Hepatocyte (in vitro differentiated cells): ENCODE measurements around the gene RBM5. TPM values are rescaled to one million over a fixed set of nuclear protein-coding genes. Genes with fewer than 3 reads are reported as not detected.

Experiments
- DNase-seq: peaks from one replicate; pipeline ENCODE4 v3.0.0-alpha.2; 2016; ENCODE audit warnings: low spot score
- H2AFZ ChIP-seq: fragments of 200-600 bp; sonication (generic); 2 replicates; pipeline ENCODE4 v1.6.0; 2016; ENCODE audit warnings: antibody characterized with exemption, mild to moderate bottlenecking
- H3K27ac ChIP-seq: fragments of 200-600 bp; sonication (generic); 2 replicates; pipeline ENCODE4 v1.5.1; 2016; ENCODE audit warnings: mild to moderate bottlenecking
- H3K27me3 ChIP-seq: fragments of 200-600 bp; sonication (generic); 2 replicates; pipeline ENCODE4 v1.6.1; 2016
- H3K36me3 ChIP-seq: fragments of 200-600 bp; sonication (generic); replicated peaks from 2 replicates; pipeline ENCODE4 v1.5.1; 2016; ENCODE audit warnings: low read depth; ENCODE audit not compliant: insufficient read depth
- H3K4me1 ChIP-seq: fragments of 200-600 bp; sonication (generic); 2 replicates; pipeline ENCODE4 v1.5.1; 2016; ENCODE audit warnings: mild to moderate bottlenecking, moderate library complexity; ENCODE audit not compliant: insufficient read depth
- H3K4me2 ChIP-seq: fragments of 200-600 bp; sonication (generic); 2 replicates; pipeline ENCODE4 v1.6.0; 2016
- H3K4me3 ChIP-seq: fragments of 200-600 bp; sonication (generic); 2 replicates; pipeline ENCODE4 v1.5.1; 2016; ENCODE audit warnings: mild to moderate bottlenecking
- H3K79me2 ChIP-seq: fragments of 200-600 bp; sonication (generic); 2 replicates; pipeline ENCODE4 v1.6.0; 2017; ENCODE audit warnings: mild to moderate bottlenecking
- H3K9me2 ChIP-seq: fragments of 200-600 bp; sonication (generic); replicated peaks from 2 replicates; pipeline ENCODE4 v1.6.0; 2017; ENCODE audit warnings: mild to moderate bottlenecking; ENCODE audit not compliant: insufficient read depth
- H3K9me3 ChIP-seq: fragments of 200-600 bp; sonication (generic); 2 replicates; pipeline ENCODE4 v1.5.1; 2016; ENCODE audit warnings: low read depth, mild to moderate bottlenecking
- H4K20me1 ChIP-seq: fragments of 200-600 bp; sonication (generic); 2 replicates; pipeline ENCODE4 v1.6.0; 2016; ENCODE audit warnings: mild to moderate bottlenecking; ENCODE audit not compliant: insufficient read depth, poor library complexity, severe bottlenecking
- EZH2 ChIP-seq: fragments of 200-600 bp; sonication (generic); IDR thresholded peaks from 2 replicates; pipeline ENCODE4 v1.6.1; 2016; ENCODE audit warnings: antibody characterized with exemption, mild to moderate bottlenecking, borderline replicate concordance
- EZH2phosphoT487 ChIP-seq: fragments of 200-600 bp; sonication (generic); IDR thresholded peaks from one replicate; pipeline ENCODE4 v1.6.1; 2018; ENCODE audit warnings: antibody characterized with exemption, mild to moderate bottlenecking, low read depth, moderate library complexity; ENCODE audit not compliant: unreplicated experiment, severe bottlenecking
- WGBS: methylation state at CpG from one replicate; pipeline ENCODE4 v1.1.6; 2016; ENCODE audit warnings: low lambda C conversion rate; ENCODE audit errors: missing lambda C conversion rate; 5-methylcytosine and 5-hydroxymethylcytosine counted together
- polyA plus RNA-seq: library from polyadenylated mRNA; unstranded; fragments of >200 nt; fragmentation: Nextera tagmentation; extraction: Ambion mirVana; gene quantifications from 2 replicates; pipeline ENCODE4 v1.2.1, GENCODE V29; 2016
- total RNA-seq: library from RNA; depleted of rRNA; stranded (reverse); fragments of >200 nt; gene quantifications from 2 replicates; pipeline ENCODE4 v1.2.3, GENCODE V29; 2014
- TF ChIP-seq, protein P1 (sequence below): fragments of 200-600 bp; sonication (generic); IDR thresholded peaks from 2 replicates; pipeline ENCODE4 v1.5.1; 2016; ENCODE audit warnings: antibody characterized with exemption, mild to moderate bottlenecking; ENCODE audit not compliant: poor library complexity

Gene RBM5
- total and polyA plus RNA-seq, 2 experiments from 2014 or later: 64.3 to 147 TPM

DNA sequence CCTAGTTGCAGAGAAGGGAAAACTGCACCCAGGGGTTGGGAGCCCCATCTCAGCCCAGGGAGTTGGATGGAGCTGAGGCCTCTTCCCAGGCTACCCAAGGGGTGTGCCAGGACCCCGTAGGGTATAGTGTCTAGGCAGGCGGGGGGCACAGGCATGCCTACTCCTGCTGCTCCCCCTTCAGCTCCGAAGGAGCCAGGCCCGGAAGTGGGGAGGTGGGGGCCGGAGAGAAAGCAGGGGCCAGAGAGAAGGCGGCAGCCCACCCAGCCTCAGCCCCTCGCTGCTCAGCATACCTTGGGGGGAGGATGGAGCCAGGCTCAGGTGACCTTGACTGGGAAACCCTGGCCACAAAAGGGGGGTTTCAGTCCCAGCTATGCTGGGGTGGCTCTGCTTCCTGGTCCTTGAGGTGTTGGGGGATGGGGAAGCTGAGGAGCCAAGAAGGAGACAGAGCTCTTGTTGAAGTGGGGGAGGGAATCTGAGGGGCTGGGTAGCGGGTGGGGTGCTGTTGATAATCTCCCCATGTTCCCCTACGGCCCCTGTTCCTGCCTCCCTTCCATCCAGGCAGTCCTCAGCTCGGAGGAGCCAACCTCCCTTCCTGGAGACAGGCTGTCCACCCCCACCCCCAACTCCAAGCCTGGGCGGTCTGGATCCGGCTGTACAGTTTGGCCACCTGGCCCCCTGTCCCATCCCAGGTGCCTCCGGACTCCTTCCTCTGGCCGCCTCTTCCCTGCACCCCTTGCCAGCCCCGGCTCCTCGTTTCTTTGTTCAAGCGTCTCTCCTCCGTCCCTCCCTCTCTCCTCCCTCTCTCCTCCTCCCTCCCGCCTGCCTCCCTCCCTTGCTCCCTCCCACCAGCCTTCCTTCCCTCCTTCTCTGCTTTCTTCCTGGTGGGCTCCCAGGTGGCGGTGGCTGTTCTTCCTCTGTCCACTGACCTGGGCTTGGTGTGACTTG lies 68.1 kb downstream of the RBM5 start:
- Histone ChIP-seq H3K4me1 (peaks cover 30% of the 10 kb centered on the region), H3K9me3 (no peaks in the 10 kb centered on the region), H3K27ac (peak overlapping the region; percentile 56), H3K79me2 (peaks cover 29% of the 10 kb centered on the region), H3K36me3 (no peaks in the 10 kb centered on the region), H3K4me3 (peak overlapping the region; percentile 52), H3K4me2 (peak overlapping the region; percentile 97), H3K27me3 (peaks cover 39% of the 10 kb centered on the region), H4K20me1 (peaks cover 8% of the 10 kb centered on the region), H3K9me2 (no peaks in the 10 kb centered on the region), H2AFZ (no peak overlapping the region)
- DNase-seq: peak; percentile 54
- no peak for TF ChIP-seq EZH2phosphoT487
- TF ChIP-seq EZH2: no peak
- TF ChIP-seq, protein P1, sequence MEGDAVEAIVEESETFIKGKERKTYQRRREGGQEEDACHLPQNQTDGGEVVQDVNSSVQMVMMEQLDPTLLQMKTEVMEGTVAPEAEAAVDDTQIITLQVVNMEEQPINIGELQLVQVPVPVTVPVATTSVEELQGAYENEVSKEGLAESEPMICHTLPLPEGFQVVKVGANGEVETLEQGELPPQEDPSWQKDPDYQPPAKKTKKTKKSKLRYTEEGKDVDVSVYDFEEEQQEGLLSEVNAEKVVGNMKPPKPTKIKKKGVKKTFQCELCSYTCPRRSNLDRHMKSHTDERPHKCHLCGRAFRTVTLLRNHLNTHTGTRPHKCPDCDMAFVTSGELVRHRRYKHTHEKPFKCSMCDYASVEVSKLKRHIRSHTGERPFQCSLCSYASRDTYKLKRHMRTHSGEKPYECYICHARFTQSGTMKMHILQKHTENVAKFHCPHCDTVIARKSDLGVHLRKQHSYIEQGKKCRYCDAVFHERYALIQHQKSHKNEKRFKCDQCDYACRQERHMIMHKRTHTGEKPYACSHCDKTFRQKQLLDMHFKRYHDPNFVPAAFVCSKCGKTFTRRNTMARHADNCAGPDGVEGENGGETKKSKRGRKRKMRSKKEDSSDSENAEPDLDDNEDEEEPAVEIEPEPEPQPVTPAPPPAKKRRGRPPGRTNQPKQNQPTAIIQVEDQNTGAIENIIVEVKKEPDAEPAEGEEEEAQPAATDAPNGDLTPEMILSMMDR: no peak
- WGBS: 25% methylated on average over 8 of the region's 20 CpGs

DNA sequence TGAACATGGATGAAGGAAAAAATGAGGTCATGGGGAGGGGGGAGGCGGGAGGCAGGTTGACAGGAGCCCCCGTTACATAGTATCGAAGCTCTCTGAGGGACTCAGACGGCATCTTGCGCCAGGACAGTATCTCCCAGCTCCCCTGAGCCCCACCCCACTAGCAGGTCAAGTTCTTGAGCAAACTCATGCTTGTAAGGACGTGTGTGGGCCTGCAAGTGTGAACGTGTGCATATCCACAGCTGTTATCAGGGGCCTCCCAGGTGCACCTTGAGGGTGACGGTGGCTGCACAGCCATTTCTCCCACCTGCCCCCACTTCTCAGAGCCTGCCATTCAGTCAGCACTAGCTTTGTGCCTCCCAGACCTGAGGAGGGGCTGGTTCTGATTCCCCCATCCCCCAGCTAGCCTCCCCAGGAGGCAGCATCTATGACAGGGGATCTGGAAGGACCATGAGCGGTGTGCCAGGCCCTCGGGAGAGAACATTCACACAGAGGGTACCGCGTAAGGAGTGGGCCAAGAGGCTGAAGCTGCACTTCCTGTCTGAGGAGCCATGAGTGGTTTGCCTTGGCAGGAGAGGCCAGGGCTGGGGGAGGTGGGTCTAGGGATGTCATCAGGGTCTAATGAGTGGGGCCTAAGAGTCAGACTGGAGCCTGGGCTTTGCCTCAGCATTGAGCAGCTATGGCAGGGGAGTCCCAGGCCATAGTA lies 69.3 kb downstream of the RBM5 start:
- H3K4me2 ChIP-seq: peak overlapping the region; percentile 97
- H3K79me2 ChIP-seq: peaks cover 29% of the 10 kb centered on the region
- peak overlapping the region; percentile 56 for H3K27ac ChIP-seq
- peaks cover 8% of the 10 kb centered on the region for H4K20me1 ChIP-seq
- no peaks in the 10 kb centered on the region for H3K36me3 ChIP-seq
- H3K9me3 ChIP-seq: no peaks in the 10 kb centered on the region
- TF ChIP-seq, protein P1: no peak
- TF ChIP-seq EZH2: no peak
- TF ChIP-seq EZH2phosphoT487: no peak
- DNase-seq: no peak
- no peak overlapping the region for H2AFZ ChIP-seq
- WGBS: 63% methylated on average over 12 of the region's 12 CpGs
- H3K27me3 ChIP-seq: peaks cover 36% of the 10 kb centered on the region
- no peak overlapping the region for H3K4me3 ChIP-seq
- H3K9me2 ChIP-seq: no peaks in the 10 kb centered on the region
- H3K4me1 ChIP-seq: peaks cover 24% of the 10 kb centered on the region

DNA sequence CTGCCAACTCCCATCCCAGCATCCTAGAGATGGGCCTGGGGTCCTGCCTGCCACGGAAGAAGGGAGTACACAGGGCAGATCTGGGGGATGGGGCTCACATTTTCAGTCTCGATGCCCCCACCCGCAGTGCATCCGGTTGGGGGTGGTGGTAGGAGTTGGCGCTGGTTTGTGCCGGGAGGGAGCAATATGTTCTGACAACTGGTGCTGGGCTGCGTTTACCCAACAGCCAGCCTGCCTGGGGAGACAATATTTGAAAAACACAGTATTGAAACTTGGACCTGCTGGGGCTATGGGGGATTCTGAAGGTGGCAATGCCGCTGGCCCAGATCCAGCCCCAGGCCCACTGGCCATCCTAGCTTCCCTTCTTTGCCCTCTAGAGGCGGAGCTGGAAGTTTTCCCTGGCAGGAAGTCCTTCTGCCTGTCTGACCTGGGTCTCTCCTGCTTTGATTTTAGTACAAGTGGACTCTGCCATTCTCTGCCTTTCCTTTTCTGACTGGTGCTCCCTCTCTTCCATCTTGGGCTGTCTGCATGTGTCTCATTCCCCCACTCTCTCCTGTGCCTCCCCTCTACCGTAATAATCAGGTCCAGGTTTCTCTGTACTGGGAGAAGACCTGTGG lies 69.9 kb downstream of the RBM5 start:
- Histone ChIP-seq H4K20me1 (peaks cover 8% of the 10 kb centered on the region), H3K4me1 (peaks cover 29% of the 10 kb centered on the region), H3K36me3 (no peaks in the 10 kb centered on the region), H3K9me2 (no peaks in the 10 kb centered on the region), H3K4me3 (no peak overlapping the region), H3K27me3 (peaks cover 29% of the 10 kb centered on the region), H3K27ac (no peak overlapping the region), H3K4me2 (peak overlapping the region; percentile 97), H3K79me2 (peaks cover 29% of the 10 kb centered on the region), H2AFZ (no peak overlapping the region), H3K9me3 (no peaks in the 10 kb centered on the region)
- 85% methylated on average over 10 of the region's 10 CpGs for WGBS
- TF ChIP-seq EZH2phosphoT487 (no peak), EZH2 (no peak)
- TF ChIP-seq, protein P1: no peak
- DNase-seq: no peak
